Panc1 (cell line): ENCODE results near the gene VWA2. TPM values are rescaled to one million over a fixed set of nuclear protein-coding genes. Genes with fewer than 3 reads are reported as not detected.

ENCODE experiments used
- ATAC-seq: fragments of 200-7000 bp; cut with Tn5 transposase; 2 replicates; pipeline ENCODE4 v1.9.1; 2020; ENCODE audit warnings: mild to moderate bottlenecking, moderate library complexity
- BruUV-seq: library from RNA; stranded (reverse); fragments of 400-500 nt; replicated peaks from 2 replicates; lab custom pipeline; 2021; lab: Mats Ljungman, UMichigan
- CTCF ChIA-PET: fragments of 300-600 bp; sonication (Branson Sonifier 250); formaldehyde crosslinking; loops from one replicate; lab custom pipeline; 2022; ENCODE audit warnings: antibody characterized with exemption; lab: Charles Lee
- POLR2A ChIA-PET: fragments of 300-600 bp; sonication (Branson Sonifier 250); formaldehyde crosslinking; loops from one replicate; lab custom pipeline; 2022; ENCODE audit warnings: antibody characterized with exemption; lab: Charles Lee
- DNase-seq: peaks from one replicate; pipeline ENCODE4 v3.0.0-alpha.2; 2010; ENCODE audit warnings: low read depth, low spot score
- H3K27ac ChIP-seq: 2 replicates; pipeline ENCODE4 v1.5.1; 2011; ENCODE audit warnings: mild to moderate bottlenecking, low read length, inconsistent platforms
- H3K27me3 ChIP-seq: fragments of 200-500 bp; sonication (Bioruptor generic); 2 replicates; pipeline ENCODE4 v1.6.0; 2014; ENCODE audit warnings: low read length, inconsistent platforms; ENCODE audit not compliant: control insufficient read depth, insufficient read depth
- H3K36me3 ChIP-seq: fragments of 200-500 bp; sonication (Bioruptor generic); 2 replicates; pipeline ENCODE4 v1.5.1; 2014; ENCODE audit warnings: inconsistent platforms, mild to moderate bottlenecking, low read length, moderate library complexity; ENCODE audit not compliant: control insufficient read depth, insufficient read depth
- H3K4me1 ChIP-seq: 2 replicates; pipeline ENCODE4 v1.5.1; 2011; ENCODE audit warnings: inconsistent platforms, mild to moderate bottlenecking, low read length, moderate library complexity; ENCODE audit not compliant: control insufficient read depth, insufficient read depth
- H3K4me3 ChIP-seq, 2 experiments: 2 replicates each; pipeline ENCODE4 v1.5.1; 2011 to 2012; ENCODE audit warnings: low read depth in 2 of 2, low read length in 2 of 2, mild to moderate bottlenecking in 2 of 2, inconsistent platforms in 1 of 2, moderate library complexity in 1 of 2
- H3K9me3 ChIP-seq: fragments of 200-500 bp; sonication (Bioruptor generic); 2 replicates; pipeline ENCODE4 v1.5.1; 2014; ENCODE audit warnings: low read depth, mild to moderate bottlenecking, inconsistent platforms, low read length, moderate library complexity; ENCODE audit not compliant: control insufficient read depth, insufficient read depth
- POLR2AphosphoS5 ChIP-seq: IDR thresholded peaks from 2 replicates; pipeline ENCODE4 v1.6.1; 2012; ENCODE audit warnings: mild to moderate bottlenecking, low read depth, low read length, moderate library complexity
- SIN3A ChIP-seq: IDR thresholded peaks from 2 replicates; pipeline ENCODE4 v1.6.1; 2012; ENCODE audit warnings: low read depth, mild to moderate bottlenecking, low read length, moderate library complexity, borderline replicate concordance; ENCODE audit not compliant: insufficient read depth
- TCF7L2 ChIP-seq: IDR thresholded peaks from 2 replicates; pipeline ENCODE4 v1.6.1; 2011; ENCODE audit warnings: mild to moderate bottlenecking, low read depth, low read length, inconsistent platforms
- in situ Hi-C: cut with HindIII; loops from 2 replicates; pipeline ENCODE4 v1.10.0; 2016; ENCODE audit warnings: low sequenced_read_pairs, low pct_unique_long_range_greater_than_20kb
- intact Hi-C: fragments of 100-400 bp; cut with micrococcal nuclease; formaldehyde crosslinking; loops from one replicate; pipeline ENCODE4 v1.10.0; 2022; ENCODE audit not compliant: unreplicated experiment
- total RNA-seq: library from RNA; stranded (reverse); gene quantifications from one replicate; pipeline ENCODE4 v1.2.1, GENCODE V29; 2021; ENCODE audit not compliant: unreplicated experiment
- TF ChIP-seq, protein P1 (sequence below): fragments of 450-650 bp; IDR thresholded peaks from 2 replicates; pipeline ENCODE4 v1.5.1; 2017; ENCODE audit warnings: mild to moderate bottlenecking
- TF ChIP-seq, protein P2 (sequence below), 2 experiments: IDR thresholded peaks; 2 replicates each; pipeline ENCODE4 v1.6.1; 2011 to 2012; ENCODE audit warnings: low read depth in 2 of 2, control low read depth in 1 of 2, low read length in 1 of 2, mild to moderate bottlenecking in 1 of 2, moderate library complexity in 1 of 2; ENCODE audit not compliant: insufficient read depth in 1 of 2

VWA2 gene
- total RNA-seq, 1 experiment from 2014 or later = 0.77 TPM

DNA sequence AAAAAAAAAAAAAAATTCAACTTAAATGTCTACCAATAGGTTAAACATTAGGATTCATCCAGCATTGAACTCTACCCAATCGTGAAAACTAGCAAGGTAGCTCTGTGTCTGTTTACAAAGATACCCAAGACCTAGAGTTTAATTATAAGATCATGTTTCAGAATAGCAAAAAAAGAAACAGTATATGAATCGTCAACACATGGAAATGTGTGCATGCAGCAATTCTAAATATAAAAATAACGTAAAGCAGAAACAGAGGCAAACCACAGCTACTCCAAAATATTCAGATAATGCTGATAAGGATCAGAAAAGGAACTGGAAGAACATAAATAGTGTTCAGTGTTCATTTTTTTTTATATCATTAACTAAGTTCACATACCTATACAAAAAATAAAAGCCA lies 96.6 kb downstream of the VWA2 start:
- H3K4me1 ChIP-seq = no peaks in the 10 kb centered on the region
- ChIA-PET CTCF (no interaction called here), POLR2A (no interaction called here)
- H3K36me3 ChIP-seq = peaks cover 3% of the 10 kb centered on the region
- no peak for ATAC-seq
- no peaks in the 10 kb centered on the region for H3K27me3 ChIP-seq
- no peaks in the 10 kb centered on the region for H3K9me3 ChIP-seq
- in situ Hi-C loops (no loop called here), intact Hi-C loops (no loop called here)
- H3K4me3 ChIP-seq = no peak overlapping the region
- TF ChIP-seq, protein P1, sequence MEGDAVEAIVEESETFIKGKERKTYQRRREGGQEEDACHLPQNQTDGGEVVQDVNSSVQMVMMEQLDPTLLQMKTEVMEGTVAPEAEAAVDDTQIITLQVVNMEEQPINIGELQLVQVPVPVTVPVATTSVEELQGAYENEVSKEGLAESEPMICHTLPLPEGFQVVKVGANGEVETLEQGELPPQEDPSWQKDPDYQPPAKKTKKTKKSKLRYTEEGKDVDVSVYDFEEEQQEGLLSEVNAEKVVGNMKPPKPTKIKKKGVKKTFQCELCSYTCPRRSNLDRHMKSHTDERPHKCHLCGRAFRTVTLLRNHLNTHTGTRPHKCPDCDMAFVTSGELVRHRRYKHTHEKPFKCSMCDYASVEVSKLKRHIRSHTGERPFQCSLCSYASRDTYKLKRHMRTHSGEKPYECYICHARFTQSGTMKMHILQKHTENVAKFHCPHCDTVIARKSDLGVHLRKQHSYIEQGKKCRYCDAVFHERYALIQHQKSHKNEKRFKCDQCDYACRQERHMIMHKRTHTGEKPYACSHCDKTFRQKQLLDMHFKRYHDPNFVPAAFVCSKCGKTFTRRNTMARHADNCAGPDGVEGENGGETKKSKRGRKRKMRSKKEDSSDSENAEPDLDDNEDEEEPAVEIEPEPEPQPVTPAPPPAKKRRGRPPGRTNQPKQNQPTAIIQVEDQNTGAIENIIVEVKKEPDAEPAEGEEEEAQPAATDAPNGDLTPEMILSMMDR = no peak
- H3K27ac ChIP-seq = no peak overlapping the region
- DNase-seq = no peak
- no TSS peak for BruUV-seq

DNA sequence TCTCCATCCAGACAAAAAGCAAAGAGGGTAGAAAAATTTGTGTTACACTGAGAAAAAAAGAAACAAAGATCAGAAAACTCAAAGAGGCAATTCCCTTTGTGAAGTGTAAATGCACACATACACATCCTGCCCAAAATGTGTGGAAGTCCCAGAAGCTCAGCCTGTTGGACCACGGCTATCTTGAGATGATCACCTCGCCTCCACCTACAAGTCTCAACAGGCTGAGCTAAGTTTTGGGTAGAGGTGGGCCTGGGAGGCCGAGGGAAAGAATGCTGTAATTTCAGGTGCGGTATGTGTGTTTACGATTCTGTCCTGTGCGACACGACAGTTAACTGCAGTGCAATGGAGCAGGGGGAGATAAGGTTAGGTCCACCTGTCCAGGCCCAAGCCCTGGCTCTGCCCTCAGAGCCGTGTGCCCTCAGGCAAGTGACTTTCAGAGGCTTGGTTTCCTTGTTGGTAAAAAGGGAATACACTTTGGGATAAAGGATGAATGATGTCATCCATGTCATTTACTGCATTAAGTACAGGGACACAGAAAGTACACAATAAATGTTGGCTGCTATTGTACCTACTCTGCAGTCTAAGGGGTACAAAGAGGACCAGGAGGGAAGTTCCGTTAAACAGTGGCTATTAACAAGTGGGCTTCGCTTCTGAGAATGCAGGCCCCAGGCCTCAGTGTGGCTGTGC lies 97.9 kb downstream of the VWA2 start:
- no peaks in the 10 kb centered on the region for H3K4me1 ChIP-seq
- intact Hi-C loops (no loop called here), in situ Hi-C loops (no loop called here)
- ChIA-PET POLR2A (no interaction called here), CTCF (no interaction called here)
- no peaks in the 10 kb centered on the region for H3K9me3 ChIP-seq
- H3K27ac ChIP-seq = no peak overlapping the region; the same call in 1 of the 2 replicates
- no peak overlapping the region for H3K4me3 ChIP-seq
- H3K27me3 ChIP-seq = no peaks in the 10 kb centered on the region
- H3K36me3 ChIP-seq = peaks cover 3% of the 10 kb centered on the region
- ATAC-seq (no peak), DNase-seq (no peak)
- BruUV-seq = no TSS peak
- no peak for TF ChIP-seq TCF7L2
- TF ChIP-seq, protein P1 = no peak
- no peak for TF ChIP-seq SIN3A
- TF ChIP-seq, protein P2, sequence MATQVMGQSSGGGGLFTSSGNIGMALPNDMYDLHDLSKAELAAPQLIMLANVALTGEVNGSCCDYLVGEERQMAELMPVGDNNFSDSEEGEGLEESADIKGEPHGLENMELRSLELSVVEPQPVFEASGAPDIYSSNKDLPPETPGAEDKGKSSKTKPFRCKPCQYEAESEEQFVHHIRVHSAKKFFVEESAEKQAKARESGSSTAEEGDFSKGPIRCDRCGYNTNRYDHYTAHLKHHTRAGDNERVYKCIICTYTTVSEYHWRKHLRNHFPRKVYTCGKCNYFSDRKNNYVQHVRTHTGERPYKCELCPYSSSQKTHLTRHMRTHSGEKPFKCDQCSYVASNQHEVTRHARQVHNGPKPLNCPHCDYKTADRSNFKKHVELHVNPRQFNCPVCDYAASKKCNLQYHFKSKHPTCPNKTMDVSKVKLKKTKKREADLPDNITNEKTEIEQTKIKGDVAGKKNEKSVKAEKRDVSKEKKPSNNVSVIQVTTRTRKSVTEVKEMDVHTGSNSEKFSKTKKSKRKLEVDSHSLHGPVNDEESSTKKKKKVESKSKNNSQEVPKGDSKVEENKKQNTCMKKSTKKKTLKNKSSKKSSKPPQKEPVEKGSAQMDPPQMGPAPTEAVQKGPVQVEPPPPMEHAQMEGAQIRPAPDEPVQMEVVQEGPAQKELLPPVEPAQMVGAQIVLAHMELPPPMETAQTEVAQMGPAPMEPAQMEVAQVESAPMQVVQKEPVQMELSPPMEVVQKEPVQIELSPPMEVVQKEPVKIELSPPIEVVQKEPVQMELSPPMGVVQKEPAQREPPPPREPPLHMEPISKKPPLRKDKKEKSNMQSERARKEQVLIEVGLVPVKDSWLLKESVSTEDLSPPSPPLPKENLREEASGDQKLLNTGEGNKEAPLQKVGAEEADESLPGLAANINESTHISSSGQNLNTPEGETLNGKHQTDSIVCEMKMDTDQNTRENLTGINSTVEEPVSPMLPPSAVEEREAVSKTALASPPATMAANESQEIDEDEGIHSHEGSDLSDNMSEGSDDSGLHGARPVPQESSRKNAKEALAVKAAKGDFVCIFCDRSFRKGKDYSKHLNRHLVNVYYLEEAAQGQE (IDR thresholded peaks at IDR 0.05; ENCODE audit: insufficient read depth in 1 of 2, low read depth in 2 of 2, low read length in 1 of 2) = no peak
- no peak for TF ChIP-seq POLR2AphosphoS5
